NB4 (cell line): ENCODE measurements around the gene TBL2.

Experiments
- CTCF ChIP-seq: IDR thresholded peaks from one replicate; pipeline ENCODE4 v1.5.1; 2012; ENCODE audit warnings: low read depth, low read length
- MAX ChIP-seq: IDR thresholded peaks from 2 replicates; pipeline ENCODE4 v1.6.1; 2011; ENCODE audit warnings: low read depth, low read length

- TF ChIP-seq MAX, result no peak
- no peak for TF ChIP-seq CTCF
Measured at GRCh38 chr7:73625276-73625675, 46.9 kb upstream of the TBL2 start.
